Measurements from ENCODE around the gene MRPL28.

DNA sequence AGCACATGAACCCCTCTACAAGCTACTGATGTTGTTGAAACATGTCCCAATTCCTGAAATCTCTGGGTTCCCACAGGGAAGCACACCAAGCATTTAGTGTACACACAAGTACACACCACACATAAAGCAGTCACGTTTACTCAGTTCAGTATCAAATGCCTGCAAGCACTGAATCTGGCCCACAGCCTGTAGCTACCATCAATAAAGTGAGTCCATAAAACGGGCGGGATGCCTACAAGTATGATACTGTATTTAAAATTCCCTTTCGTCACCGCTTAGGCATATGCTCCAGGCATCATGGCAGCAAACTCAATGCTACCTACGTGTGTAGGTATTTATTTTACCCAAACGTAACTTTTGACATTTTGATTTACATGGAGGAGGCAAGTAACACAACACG lies 20.1 kb downstream of the MRPL28 start:
- TF ChIP-seq, protein P1, sequence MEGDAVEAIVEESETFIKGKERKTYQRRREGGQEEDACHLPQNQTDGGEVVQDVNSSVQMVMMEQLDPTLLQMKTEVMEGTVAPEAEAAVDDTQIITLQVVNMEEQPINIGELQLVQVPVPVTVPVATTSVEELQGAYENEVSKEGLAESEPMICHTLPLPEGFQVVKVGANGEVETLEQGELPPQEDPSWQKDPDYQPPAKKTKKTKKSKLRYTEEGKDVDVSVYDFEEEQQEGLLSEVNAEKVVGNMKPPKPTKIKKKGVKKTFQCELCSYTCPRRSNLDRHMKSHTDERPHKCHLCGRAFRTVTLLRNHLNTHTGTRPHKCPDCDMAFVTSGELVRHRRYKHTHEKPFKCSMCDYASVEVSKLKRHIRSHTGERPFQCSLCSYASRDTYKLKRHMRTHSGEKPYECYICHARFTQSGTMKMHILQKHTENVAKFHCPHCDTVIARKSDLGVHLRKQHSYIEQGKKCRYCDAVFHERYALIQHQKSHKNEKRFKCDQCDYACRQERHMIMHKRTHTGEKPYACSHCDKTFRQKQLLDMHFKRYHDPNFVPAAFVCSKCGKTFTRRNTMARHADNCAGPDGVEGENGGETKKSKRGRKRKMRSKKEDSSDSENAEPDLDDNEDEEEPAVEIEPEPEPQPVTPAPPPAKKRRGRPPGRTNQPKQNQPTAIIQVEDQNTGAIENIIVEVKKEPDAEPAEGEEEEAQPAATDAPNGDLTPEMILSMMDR (conservative IDR thresholded peaks at IDR 0.05 in 1 of 2, IDR thresholded peaks at IDR 0.05 in 1 of 2; ENCODE audit: extremely low read depth in 1 of 2, insufficient read depth in 1 of 2, low read depth in 1 of 2, low read length in 2 of 2): no peak
- TF ChIP-seq EZH2 (IDR thresholded peaks at IDR 0.05; ENCODE audit: borderline replicate concordance, low read length): no peak
